K562 (cell line): ENCODE data around the gene TMEM222. TPM values are rescaled to one million over a fixed set of nuclear protein-coding genes. Genes with fewer than 3 reads are reported as not detected.

Experiments used
- ARID4B ChIP-seq: sonication (generic); formaldehyde crosslinking; IDR thresholded peaks from 2 replicates; pipeline ENCODE4 v1.8.0; 2022; ENCODE audit warnings: mild to moderate bottlenecking, missing genetic modification reagents
- HNRNPLL ChIP-seq: fragments of 200-400 bp; formaldehyde crosslinking; IDR thresholded peaks from 2 replicates; pipeline ENCODE4 v1.6.1; 2017; ENCODE audit warnings: low read length, low read depth, mild to moderate bottlenecking; ENCODE audit not compliant: poor library complexity, severe bottlenecking
- KDM5B ChIP-seq: fragments of 200-600 bp; sonication (generic); IDR thresholded peaks from 2 replicates; pipeline ENCODE4 v1.6.1; 2012; ENCODE audit warnings: low read depth, mild to moderate bottlenecking, moderate library complexity, low read length, control low read depth, inconsistent platforms; ENCODE audit not compliant: insufficient replicate concordance
- MAX ChIP-seq: sonication (generic); formaldehyde crosslinking; IDR thresholded peaks from 2 replicates; pipeline ENCODE4 v1.9.0; 2022; ENCODE audit warnings: mild to moderate bottlenecking, missing genetic modification reagents
- MCM3 ChIP-seq: fragments of 450-650 bp; IDR thresholded peaks from 2 replicates; pipeline ENCODE4 v1.6.1; 2016
- NBN ChIP-seq: fragments of 450-650 bp; IDR thresholded peaks from 2 replicates; pipeline ENCODE4 v1.6.1; 2016; ENCODE audit warnings: low read depth, mild to moderate bottlenecking
- NFYB ChIP-seq: IDR thresholded peaks from 2 replicates; pipeline ENCODE4 v1.6.1; 2011; ENCODE audit warnings: mild to moderate bottlenecking, moderate library complexity; ENCODE audit not compliant: insufficient read length; ENCODE audit errors: extremely low read depth
- POU5F1 ChIP-seq: fragments of 150-350 bp; IDR thresholded peaks from 2 replicates; pipeline ENCODE4 v1.6.1; 2014; ENCODE audit warnings: borderline replicate concordance, low read length, low read depth, mild to moderate bottlenecking; ENCODE audit not compliant: partially characterized antibody
- RNF2 ChIP-seq: sonication (generic); IDR thresholded peaks from 2 replicates; pipeline ENCODE4 v1.6.1; 2016
- SAP30 ChIP-seq: fragments of 200-600 bp; sonication (generic); IDR thresholded peaks from 2 replicates; pipeline ENCODE4 v1.6.1; 2012; ENCODE audit warnings: borderline replicate concordance, low read depth, mild to moderate bottlenecking, moderate library complexity, low read length, control low read depth, inconsistent platforms; ENCODE audit not compliant: insufficient read depth, poor library complexity, severe bottlenecking
- SREBF2 ChIP-seq: sonication (generic); formaldehyde crosslinking; IDR thresholded peaks from 2 replicates; pipeline ENCODE4 v1.4.0; 2020; ENCODE audit warnings: mild to moderate bottlenecking, missing genetic modification reagents
- STAT6 ChIP-seq: sonication (generic); formaldehyde crosslinking; IDR thresholded peaks from 2 replicates; pipeline ENCODE4 v1.8.1; 2023; ENCODE audit warnings: mild to moderate bottlenecking, missing genetic modification reagents
- U2AF1 ChIP-seq: fragments of 200-400 bp; formaldehyde crosslinking; optimal IDR thresholded peaks from 2 replicates; pipeline ENCODE3; 2017; ENCODE audit warnings: mild to moderate bottlenecking, low read depth, low read length, moderate library complexity
- ZNF146 ChIP-seq: IDR thresholded peaks from one replicate; pipeline ENCODE4 v1.6.1; 2018; ENCODE audit warnings: missing compliant biosample characterization; ENCODE audit not compliant: unreplicated experiment
- ZNF311 ChIP-seq: fragments of 250-450 bp; sonication (Bioruptor Pico); IDR thresholded peaks from 2 replicates; pipeline ENCODE4 v1.4.0; 2020; ENCODE audit warnings: mild to moderate bottlenecking, moderate library complexity
- ZNF354B ChIP-seq: fragments of 250-450 bp; sonication (Bioruptor Pico); IDR thresholded peaks from 2 replicates; pipeline ENCODE4 v1.4.0; 2020
- ZNF444 ChIP-seq: fragments of 250-450 bp; sonication (Bioruptor Pico); IDR thresholded peaks from 2 replicates; pipeline ENCODE4 v1.4.0; 2020; ENCODE audit warnings: mild to moderate bottlenecking, moderate library complexity
- ZNF639 ChIP-seq, 2 experiments: fragments of 200-800 bp in 1 of 2; sonication (Bioruptor generic) in 1 of 2; sonication (generic) in 1 of 2; formaldehyde crosslinking in 1 of 2; IDR thresholded peaks in 1 of 2; conservative IDR thresholded peaks in 1 of 2; 2 replicates each; pipeline versions ENCODE4 v1.5.0 to v1.6.1; 2016 to 2020; ENCODE audit warnings: missing compliant biosample characterization in 1 of 2, missing genetic modification characterization in 1 of 2, missing genetic modification reagents in 1 of 2
- polyA plus RNA-seq, 8 experiments: library from polyadenylated mRNA; depleted of rRNA in 4 of 8; stranded (reverse) in 5 of 8; unstranded in 3 of 8; fragments of >200 nt; fragmentation: Nextera tagmentation in 2 of 8; fragmentation: Illumina TruSeq in 1 of 8; extraction: Ambion mirVana in 2 of 8; extraction: Trizol in 1 of 8; gene quantifications; 2 replicates each; pipeline versions ENCODE4 v1.2.1 to v1.2.3, GENCODE V29; 2011 to 2014; ENCODE audit warnings: inconsistent platforms in 1 of 8, missing spikeins in 1 of 8
- total RNA-seq, 7 experiments: library from RNA; depleted of rRNA in 6 of 7; stranded (reverse); fragments of >200 nt in 6 of 7; fragmentation: Illumina TruSeq in 2 of 7; extraction: Trizol in 2 of 7; gene quantifications; 2 replicates each; pipeline versions ENCODE4 v1.2.1 to v1.2.3, GENCODE V29; 2011 to 2021; ENCODE audit warnings: low replicate concordance in 1 of 7

TMEM222 gene
- total and polyA plus RNA-seq, 9 of the 15 experiments (the other 6 are each of a cell fraction or from before 2014, with no cell fraction given), result 6.9 to 48.0 (median 32.8) TPM

GRCh38 chr1:27342778-27343638 lies 21.0 kb downstream of the TMEM222 start (continued):
- TF ChIP-seq STAT6 (CRISPR knock-in tag), result no peak
- no peak for TF ChIP-seq POU5F1
- TF ChIP-seq ZNF444 (CRISPR knock-in tag), result no peak
- no peak for TF ChIP-seq NBN
- 0 out of 4 replicates have a peak, but pooled peaks of 1 of the 2 experiments have one; percentile 26 for TF ChIP-seq ZNF639 (CRISPR knock-in tag; conservative IDR thresholded peaks at IDR 0.05 in 1 of 2, IDR thresholded peaks at IDR 0.05 in 1 of 2)
- no peak for TF ChIP-seq MCM3
- no peak for TF ChIP-seq ZNF146
- TF ChIP-seq ZNF311, result no peak
- TF ChIP-seq HNRNPLL, result no peak
- TF ChIP-seq ARID4B (CRISPR knock-in tag), result peak; percentile 85; the same call in 1 of the 2 replicates
- TF ChIP-seq SREBF2 (CRISPR knock-in tag), result no peak
- TF ChIP-seq KDM5B, result peak; percentile 25
- peak; percentile 67 for TF ChIP-seq MAX
- TF ChIP-seq RNF2, result no peak
- TF ChIP-seq NFYB, result no peak
- peak; percentile 2 for TF ChIP-seq SAP30
- no peak for TF ChIP-seq ZNF354B (CRISPR knock-in tag)
- TF ChIP-seq U2AF1, result no peak
